ENCODE measurements around the gene RCC2.

Gene RCC2

DNA sequence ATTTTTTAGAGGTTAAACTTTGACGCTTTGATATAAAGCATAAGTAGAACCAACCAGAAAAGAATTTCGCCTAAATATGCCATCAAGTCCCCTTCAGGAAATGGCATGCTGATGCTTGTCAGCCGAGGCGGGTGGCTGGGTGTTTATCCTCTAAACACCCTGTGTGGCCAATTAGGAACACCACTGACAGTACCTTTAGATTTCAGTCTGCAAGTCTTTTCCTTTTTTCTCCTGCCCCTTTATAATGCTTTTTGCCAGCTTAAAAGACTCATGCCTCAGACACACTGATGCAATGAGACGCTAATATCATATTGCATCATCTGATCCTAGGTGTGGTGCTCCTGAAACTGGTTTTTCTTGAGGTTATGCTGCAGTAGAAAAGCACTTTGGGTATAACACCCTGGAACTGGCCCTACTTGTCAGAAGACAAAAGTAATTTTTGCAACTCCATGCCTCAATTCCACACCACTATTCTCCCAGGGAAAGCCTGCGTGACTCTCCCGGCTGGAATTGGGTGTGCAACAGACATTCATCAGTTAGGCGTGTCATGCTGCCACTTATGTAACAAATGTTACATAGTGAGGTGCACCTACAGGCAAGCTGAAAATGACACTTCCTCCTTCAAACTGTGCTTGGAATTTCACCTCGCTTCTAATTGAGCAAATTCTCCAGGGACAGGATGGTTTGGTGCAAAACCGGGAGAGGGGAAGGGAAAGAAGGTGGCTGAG lies 2.0 kb upstream of the RCC2 start:
- DNase-seq = no peak

DNA sequence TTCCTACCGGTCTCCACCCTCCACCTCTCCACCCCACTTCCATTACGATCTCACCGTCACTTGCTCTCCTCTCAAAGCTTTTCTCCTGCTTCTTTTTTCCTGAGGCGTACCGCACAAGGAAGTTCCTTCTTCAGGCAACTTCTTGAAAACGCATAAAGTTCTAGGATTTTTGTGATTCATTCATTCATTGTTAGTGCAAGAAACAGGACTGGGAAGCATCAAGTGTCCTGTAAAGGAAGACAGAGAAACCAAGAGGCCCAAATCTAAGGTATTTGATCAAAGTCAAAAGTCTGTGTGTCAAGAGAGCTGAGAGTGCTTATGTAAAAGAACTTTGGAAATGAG lies 1.3 kb upstream of the RCC2 start:
- DNase-seq = no peak

DNA sequence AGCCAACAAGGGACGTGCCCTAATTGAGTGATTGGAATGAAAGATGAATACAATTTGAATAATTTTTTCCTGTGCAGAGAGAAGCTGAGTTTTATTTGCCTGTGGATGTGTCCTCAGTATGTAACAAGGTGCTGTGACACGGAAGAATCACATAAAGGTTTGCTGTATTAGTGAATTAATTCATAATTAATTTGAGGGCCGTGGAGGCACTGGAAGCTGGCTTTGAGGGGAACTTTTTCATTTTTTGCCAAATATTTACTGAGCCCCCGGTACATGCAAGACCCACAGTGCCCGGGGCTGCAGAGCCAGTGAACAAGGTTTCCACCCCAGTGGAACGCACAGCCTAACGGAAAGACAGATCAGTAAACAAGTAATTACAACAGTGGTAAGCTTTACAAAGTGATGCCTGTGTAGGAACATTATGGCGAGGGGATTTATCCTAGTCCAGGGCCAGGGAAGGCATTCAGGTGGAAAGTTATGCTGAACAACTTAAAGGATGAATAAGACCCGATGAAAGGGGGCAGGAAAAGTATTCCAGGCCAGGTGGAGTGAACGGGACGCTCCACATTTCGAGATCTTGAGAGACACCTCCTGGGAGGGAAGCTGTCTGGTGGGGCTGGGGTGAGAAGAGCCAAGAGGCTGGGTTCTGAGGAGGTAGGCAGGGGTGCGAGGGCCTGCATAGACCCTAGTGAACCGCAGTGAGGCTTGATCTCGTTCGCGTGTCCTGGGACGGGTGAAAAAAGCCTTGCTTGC lies 773 bp upstream of the RCC2 start:
- DNase-seq = no peak

DNA sequence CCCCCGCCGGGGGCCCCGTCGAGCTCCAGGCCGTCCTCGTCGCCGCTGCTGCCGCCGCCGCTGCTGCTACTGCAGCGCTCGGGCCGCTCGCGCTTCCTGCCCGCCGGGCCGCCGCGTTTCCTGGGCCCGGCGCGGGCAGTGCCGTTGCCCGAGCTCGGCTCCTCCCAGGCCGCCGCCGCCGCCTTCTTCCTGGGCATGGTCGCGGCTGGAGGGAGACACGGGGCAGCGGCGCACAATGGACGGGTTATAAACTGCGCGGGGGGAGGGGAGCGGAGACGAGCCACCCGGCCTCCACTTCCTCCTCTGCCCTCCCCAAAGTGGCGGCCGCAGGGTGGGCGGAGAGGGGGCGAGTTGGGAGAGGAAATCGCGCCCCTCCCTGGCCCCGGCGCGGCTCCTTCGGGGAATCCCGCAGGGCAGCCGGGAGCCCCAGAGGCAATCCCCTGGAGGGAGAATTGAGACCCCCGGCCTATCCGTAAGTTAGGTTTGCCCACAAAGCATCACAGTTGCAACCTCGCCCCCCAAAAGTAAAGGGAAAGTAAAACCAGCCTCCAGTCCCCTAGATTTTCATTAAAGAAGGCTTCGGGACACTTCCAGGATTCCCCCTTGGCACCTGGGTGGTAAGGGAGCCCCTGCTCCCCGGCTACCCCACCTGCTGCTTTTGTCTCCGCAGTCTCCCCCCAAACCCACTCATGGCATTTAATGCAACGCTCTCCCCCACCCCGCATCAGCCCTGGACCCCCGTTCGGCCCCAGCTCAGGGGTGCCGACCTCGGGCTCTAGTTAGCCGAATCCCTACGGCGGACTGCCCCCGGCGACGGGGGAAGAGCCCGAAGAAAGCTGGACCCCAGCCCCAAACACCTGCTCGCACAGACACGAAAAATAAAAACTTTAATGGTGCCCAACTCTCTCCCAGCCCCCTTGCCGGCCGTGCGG lies 893 bp downstream of the RCC2 start:
- peak; percentile 22 for DNase-seq

DNA sequence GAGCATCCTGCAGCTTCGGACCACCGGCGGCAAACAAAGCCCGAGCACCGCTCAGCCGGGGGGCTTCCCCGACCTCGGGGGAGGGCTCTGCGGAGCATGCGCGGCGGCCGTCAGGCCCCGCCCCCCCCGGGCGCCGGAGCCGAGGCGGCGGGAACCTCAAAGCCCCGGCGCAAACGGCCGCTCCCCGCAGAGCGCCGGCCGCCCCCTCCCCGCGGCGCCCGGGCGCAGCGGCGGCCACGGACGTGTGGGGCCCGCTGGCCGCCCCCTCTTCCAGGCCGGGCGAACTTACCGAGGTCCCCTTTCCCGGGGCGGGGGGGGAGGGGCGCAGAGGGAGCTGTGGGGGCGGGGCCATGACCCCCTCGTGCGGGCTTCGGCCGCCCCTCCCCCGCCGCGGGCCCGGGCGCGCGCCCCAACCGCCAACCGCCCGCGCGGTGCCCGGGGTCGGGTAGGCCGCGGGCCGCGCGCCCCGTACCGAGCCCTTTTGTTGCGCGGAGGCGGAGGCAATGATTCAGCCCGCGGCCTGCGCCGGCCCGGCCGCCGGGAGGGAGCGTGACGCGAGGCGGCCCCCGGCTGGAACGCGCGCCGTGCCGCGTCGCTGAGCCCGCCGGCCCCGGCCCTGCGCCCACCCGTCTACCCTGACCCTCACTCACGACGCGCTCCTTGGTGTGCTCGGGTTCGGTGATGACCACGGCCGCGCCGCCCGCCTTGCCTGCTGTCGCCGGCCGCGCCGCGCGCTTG lies 1.7 kb downstream of the RCC2 start:
- no peak for DNase-seq

DNA sequence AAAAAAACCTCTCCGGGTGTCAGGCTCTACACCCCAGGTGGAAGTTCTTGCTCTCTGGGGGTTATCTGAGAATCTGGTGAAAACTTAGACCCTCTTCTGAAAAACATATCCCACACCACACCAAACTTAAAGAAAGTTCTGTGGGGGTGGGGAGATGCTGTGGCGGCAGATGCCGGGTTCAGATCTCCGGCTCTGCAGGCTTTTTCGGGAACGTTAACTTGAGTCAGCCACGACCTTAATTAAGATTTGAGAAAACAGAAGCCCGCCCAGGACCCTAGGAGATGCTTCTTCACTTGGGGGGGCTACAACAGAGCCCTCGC lies 2.3 kb downstream of the RCC2 start:
- DNase-seq = no peak

DNA sequence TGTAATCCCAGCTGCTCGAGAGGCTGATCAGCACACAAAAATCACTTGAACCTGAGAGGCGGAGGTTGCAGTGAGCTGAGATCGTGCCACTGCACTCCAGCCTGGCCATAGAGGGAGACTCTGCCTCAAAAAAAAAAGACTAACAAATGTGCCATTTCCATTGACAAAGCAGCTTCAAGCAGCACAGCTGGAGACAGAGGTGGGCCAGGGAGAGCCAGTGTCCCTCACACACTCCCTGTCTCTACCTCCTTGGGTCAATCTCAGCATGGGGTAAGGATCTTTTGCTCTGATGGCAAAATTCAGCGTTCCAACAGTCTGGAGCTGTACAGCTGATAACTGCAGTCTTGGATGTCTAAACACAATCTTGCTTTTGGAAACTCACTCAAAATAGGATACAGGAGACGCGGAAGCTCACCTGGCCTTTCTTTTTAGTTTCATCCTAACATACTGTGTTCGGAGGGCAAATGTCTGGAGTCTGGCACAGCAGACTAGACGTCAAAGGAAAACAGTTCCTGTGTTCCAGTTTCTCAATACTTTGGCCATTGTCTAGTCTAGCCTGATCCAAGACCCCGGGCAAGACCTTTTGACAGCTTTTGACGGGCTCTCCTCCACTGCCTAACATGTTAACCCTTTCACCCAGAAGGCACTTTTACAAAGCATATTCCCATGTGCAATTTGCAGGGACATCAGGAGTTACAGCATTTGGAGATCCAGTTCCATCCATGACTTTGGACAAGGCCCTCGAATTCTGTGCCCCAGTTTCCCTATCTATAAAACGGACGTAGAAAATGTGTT lies 2.9 kb downstream of the RCC2 start:
- no peak for DNase-seq

DNA sequence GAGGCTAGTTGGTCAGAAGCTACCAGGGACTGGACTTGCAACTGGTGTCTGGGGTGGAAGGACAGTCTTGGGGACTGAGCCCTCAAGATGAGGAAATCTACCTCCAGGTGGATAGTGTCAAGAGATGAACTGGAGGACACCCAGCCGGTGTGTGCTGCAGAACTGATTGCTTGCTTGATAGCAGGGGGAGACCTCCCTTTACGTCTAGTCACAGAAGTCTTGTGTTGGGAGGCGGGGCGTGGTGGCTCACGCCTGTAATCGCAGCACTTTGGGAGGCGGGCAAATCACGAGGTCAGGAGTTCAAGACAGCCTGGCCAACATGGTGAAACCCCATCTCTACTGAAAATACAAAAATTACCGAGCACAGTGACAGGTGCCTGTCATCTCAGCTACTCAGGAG lies 4.9 kb downstream of the RCC2 start:
- no peak for DNase-seq

DNA sequence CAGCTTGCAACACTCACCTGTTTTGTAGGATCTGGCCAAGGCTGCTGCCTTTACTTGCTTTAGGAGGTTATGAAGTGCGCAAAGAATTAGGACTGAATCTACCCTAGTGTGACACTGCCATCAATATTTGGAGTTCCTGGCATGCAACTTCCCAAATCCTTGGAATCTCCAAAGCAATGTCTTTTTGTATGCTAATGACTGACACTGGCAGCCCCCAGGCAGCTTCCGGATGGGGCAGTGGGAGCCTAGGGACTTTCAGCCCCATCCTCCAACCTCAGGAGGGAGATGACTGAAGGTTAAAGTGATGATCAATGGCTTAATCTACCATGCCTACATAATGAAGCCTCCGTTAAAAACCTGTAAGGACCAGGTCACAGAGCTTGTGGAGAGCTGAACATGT lies 5.5 kb downstream of the RCC2 start:
- DNase-seq = no peak

DNA sequence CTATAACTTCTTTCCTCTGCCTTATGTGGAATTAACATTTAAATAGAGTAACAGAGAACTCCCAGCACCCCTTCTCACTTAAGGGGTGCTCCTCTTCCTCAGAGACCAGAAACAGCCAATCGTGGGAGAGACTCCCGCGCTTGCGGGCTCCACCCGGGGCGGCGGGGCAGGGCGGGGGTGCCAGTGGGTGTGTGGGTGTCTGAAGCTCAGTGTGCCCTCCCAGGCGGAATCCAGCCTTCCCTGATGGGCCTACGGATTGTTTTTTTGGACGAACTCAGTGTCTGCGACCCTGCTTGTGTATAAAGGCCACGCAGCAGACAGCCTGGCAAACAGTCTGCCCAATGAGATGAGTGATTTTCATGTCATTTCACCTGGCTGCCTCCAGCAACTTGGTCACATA lies 6.2 kb downstream of the RCC2 start:
- no peak for DNase-seq

DNA sequence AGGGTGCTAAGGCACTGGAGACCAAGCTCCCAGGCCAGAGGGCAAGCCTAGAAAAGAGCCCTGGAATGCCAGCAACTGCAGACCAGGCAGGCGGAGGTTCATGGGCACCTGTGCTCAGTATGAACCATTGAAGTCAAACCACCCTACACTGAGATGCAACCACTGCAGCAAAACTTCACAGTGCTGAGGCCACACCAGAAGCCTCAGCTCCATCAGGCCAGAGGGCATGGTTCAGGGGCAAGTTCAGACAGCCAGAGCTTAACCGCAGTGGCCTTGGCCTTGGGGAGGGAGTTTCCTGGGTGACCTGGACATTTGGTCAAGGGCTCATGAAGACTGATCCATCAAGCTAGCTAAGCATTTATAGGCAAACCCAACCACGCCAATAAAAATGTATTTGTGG lies 7.1 kb downstream of the RCC2 start:
- no peak for DNase-seq

DNA sequence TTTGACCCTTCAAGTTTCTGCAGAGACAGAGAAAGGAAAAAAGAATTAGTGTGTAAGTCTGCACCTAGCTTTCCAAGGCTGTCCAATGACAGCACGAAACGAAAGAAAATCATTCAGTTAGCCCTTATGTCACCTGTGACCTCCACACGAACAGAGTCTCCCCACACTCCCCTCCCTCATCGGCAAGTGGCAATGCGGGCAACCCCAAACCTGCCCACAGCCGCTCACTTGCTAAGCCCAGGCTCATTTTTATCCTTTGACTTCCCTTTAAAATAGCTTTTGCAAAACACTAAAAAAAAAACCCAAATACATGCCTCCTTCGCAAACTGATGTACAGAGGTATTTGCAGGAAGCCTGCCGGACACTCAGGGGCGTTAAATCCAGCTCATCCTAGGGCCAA lies 10.3 kb downstream of the RCC2 start:
- no peak for DNase-seq

DNA sequence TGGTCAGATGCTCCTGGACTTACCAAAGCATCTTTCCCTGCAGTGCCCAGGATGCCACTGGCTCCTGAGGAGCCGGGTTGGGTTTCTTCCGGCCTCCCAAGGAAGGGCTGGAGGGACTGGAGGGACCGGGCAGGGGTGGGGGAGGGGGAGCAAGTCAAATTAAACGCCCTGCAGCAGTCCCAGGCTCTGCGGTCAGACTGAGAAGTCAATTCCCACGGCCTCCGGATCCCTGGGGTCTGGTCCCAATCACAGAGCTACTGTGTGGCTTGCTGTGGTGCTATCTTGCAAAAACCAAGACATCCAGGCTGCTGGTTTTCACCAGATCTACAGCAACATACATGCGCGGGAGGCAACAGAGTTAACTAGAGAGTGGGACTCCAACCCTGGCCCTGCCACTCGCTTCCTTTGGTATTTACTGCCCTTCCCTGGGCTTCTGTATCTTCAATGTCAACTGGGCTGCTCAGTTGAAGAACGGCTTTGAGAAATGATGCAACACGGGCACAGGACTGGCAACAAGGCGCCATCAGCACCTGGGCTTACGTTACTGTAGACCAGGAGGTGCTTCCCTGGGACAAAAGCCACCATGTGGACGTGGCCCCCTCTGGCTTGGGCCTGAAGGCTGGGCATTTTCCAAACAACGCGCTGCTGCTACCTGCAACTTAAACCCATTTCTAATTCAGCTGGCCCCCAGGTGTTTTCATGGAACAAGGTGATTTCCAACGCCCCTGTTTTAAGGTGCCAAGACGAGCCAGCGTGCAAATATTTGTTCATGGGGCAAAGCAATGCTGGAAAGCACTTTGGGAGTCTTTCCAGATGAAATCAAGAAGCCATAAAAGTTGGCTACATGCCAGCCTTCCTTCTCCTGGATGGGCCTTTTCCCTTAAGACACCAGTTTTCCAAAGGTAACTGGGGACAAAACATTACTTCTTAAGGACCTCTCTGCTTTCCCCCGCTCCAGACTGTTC lies 11.5 kb downstream of the RCC2 start:
- no peak for DNase-seq

DNA sequence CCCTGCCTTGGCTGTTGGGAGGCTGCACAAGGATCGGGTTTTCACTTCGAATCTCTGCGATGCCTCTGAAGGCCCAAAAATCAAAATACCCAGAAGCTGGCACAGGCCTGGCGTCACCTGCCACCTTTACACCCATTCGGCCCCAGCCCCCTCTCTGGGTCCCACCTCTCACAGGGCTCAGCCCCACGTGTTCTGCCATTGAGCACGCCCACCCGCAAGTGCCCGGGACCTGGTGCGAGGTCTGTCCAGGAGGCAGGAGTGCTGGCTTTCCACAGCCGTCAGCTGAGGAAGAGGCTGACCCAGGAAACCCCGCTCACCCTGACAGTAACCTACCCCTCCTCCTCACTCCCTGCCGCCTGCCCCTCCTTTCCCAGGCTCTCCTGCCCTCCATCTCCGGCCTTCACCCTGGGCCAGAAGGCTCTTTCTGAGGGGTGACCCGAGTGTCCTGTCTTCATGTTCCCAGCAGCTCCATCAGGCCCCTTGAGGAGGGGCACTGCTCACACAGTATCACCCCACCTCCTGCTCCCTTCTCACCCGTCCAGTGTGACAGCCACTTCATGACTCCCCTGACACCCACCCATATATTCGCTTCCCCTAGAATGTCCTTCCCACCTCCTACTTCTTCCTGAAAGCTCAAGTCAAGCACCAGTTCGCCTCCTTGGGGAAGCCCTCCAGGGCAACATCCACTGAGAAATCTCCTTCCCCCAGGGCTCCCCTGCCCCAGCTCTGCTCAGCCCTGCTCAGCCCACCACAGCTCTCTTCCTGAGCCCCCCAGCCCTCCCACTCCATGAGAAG lies 13.5 kb downstream of the RCC2 start:
- DNase-seq = no peak

DNA sequence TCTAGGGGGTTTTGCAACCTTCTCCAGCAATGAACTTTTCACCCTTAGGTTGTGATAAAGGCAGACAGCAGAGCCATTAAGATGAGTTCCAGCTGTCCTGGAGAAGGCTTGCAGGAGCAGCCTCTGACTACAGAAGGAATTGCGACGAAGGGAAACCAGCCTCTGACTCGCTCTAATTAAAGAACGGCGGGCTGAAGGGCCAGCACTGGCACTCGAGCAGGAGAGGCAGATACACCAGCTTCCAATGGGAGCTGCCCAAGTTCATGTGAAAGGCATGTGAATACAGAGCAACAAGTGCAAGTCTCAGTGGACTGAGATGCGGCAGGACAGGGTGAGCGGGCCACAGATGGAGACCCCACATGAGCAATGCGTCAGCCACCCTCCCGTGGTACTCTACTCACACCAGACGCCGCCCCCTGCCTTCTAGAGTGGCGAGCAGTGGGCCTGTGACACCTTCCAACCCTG lies 15.7 kb downstream of the RCC2 start:
- DNase-seq = no peak

DNA sequence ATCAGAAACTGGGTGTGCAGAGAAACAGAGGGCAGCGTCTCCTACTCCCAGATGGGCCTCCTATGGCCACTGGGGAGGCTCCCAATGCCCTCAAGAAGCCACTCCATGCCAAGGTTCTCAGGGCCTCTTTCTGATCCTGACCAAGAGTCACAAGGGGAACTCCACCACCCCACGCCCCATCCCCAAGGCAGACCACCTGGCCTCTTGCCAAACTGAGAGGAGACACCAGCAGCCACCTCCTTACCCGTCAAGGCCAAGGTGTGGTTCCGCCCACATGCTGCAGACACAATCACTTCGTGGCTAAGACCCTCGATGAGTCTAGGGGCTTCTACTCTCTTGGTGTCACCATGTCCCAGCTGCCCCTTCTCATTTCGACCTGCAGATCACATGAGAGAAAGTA lies 17.0 kb downstream of the RCC2 start:
- no peak for DNase-seq

DNA sequence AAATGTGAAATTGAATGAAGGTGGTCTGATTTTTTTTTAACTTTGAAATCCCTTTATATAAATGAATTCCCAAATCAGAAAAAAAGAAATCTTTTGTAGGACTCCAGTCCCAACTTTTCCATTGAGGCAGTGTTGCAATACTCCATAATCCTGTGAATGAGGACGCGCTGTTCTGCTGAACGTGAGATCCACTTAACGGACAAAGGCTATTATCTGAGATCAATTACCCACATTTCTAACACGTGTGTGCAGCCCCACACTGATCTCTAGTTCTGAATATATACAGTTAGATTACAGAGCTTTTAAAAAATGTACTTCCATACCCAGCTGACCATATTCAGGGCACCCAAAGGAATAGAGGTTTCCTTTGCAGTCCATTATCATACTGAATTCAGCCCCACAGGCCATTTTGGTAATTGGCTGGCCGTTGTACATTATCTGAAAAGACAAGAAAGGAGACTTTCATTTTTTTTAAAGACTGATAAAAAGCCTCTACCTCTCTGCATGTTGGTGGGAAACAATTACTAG lies 19.0 kb downstream of the RCC2 start:
- no peak for DNase-seq

DNA sequence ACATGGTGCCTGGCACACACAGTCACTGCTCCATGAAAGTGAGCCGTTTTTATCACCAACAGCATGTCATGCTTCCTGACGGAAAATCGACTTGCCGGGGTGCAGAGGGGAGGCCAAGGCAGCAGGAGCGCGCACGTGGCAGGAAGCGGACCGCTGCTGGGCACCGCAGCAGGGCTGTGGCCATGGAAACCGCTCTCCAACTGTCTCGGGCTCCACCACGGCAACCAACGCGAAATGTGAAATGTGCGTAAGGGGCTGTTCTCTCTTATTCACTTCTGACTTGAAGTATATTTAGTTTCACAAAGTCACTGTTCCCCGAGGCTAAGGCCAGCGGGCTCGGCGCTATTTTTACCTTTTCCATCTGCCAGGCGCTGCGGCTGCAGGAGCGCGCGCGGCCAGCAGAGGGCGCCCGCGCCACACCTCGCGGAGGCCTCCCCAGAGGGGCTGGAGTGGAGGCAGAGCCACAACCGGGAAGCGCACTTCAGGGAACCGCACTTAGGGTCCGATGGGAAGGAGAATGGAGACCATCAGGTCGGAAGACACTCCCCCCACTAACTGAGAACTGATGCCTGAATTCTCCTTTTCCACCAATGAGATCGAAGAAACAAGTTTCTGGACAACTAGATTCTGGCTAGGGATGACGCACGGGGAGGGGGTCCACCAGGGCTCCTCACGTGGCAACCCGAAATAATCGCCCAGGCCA lies 19.7 kb downstream of the RCC2 start:
- DNase-seq = no peak

DNA sequence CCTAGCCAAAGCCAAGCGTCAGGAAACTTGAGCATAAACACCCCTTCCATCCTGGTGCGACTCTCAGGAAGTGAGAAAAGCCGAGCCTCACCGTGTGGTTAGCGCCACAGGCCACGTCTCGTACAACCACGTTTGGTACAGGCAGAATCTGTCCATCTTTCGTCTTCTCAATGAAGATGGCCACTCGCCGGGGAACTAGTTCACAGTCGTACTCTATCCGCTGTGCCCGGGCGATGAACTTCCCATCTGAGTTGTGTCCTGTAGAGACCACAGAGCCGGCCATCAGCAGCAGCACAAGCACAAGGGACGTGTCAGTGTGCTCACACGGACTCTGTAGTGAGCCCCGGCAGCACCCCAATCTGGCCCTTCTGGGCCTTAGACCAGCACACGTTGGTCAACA lies 23.1 kb downstream of the RCC2 start:
- DNase-seq = no peak
